KOPT-K1 (cell line): Measurements from ENCODE around the gene AQP7.
"Not testable (repeated sequence)": the region's sequence is repeated elsewhere in the genome, so short reads cannot be mapped to it uniquely, and the experiment has no call there.

Experiments used
- H3K27ac ChIP-seq: fragments of 200-600 bp; sonication (generic); 2 replicates; pipeline ENCODE4 v1.5.1; 2016; ENCODE audit warnings: antibody characterized with exemption, mild to moderate bottlenecking, low read depth, low read length; ENCODE audit not compliant: poor library complexity, severe bottlenecking
- H3K36me3 ChIP-seq: fragments of 200-600 bp; sonication (generic); 2 replicates; pipeline ENCODE4 v1.5.1; 2017; ENCODE audit warnings: antibody characterized with exemption, mild to moderate bottlenecking, low read length, moderate library complexity; ENCODE audit not compliant: insufficient read depth
- H3K9me3 ChIP-seq: fragments of 200-600 bp; sonication (generic); 2 replicates; pipeline ENCODE4 v1.5.1; 2017; ENCODE audit warnings: antibody characterized with exemption, low read length, mild to moderate bottlenecking; ENCODE audit not compliant: insufficient read depth, poor library complexity, severe bottlenecking

AQP7 gene

DNA sequence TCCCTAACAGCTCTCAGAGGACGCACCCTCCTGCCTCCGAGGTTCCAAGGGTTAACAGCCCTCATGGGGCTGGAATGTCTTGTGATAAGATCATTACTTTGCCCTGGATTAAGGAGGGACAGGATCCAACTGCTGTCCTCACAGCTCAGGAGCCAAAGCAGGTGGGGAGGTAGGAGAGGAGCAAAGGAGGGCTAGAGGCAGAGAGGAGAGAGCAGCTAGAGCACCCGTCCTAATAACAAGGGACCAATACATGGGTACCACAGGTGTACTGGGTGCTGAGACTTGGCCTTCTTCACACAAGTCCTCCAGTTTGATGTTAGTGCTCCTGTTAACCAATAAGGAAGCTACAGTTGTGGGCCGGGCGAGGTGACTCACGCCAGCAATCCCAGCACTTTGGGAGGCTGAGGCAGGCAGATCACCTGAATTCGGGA lies 9.8 kb downstream of the AQP7 start:
- not testable (repeated sequence) for H3K27ac ChIP-seq, H3K9me3 ChIP-seq, H3K36me3 ChIP-seq

DNA sequence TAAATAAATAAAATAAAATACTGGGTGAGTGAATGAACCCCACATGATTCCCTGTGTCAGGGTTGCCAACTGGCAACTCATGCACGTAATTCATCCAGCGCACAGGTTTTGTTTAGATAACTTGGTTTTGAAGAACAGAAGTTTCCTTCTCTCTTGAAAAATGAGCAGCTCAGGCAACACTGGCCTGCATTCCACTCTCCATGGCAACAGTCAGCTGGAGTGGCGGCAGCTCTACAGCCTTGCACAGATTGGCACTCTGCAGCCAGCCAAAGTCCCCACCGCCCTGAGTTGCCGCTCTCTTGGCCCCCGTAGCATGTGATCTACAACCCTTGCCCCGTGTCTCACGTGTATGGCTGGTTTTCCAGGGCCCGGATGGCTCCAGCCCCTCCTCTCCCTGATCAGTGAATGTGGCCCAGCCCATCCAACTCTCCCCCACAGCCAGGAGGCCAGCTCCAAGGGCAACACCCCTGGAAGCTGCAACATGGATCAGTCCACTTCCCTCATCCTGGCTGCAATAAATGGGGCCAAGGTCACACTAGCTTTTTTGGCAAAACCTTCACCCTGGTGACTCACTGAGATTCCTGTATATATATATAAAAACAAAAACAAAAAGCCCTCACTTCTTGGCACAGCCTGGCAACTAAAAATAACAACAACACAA lies 11.1 kb downstream of the AQP7 start:
- not testable (repeated sequence) for H3K27ac ChIP-seq, H3K36me3 ChIP-seq, H3K9me3 ChIP-seq

DNA sequence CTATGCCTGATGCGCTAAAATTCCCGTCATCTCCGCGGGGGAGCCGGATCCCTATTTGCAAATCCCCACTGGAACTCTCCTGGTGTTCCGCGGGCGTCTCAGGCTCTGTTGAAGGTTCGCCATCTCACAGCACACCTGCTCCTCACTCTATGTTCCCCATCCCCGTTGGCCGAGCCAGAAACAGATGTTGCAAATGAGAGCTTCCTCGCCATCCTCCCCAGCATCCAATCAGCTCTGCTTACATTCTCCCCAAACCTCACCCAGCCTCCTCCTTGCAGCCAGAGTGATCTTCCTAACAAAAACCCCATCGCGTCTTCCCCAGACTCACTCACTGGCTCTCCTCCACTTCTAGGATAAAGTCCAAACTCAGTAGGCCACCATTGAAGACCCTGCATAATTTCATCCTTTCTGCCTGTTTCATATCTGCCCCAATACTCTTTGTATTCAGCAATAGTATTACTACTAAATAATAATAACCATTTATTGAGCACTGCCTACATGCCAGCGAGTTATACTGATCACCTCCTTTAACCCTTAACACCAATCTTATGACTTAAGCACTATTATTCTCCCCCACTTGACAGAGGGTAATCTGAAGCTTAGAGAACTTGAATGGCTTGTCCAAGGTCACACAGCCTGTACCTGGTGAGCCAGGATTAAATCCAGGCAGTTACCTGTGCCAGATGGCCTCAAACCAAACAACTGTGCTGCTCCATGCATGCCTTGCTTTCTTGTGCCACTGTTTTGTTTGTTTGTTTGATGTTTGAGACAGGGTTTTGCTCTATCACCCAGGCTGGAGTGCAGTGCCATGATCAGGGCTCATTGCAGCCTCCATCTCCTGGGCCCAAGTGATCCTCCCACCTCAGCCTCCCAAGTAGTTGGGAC lies 14.0 kb downstream of the AQP7 start:
- Histone ChIP-seq H3K9me3 (no peaks in the 10 kb centered on the region), H3K27ac (no peak overlapping the region), H3K36me3 (no peaks in the 10 kb centered on the region)

DNA sequence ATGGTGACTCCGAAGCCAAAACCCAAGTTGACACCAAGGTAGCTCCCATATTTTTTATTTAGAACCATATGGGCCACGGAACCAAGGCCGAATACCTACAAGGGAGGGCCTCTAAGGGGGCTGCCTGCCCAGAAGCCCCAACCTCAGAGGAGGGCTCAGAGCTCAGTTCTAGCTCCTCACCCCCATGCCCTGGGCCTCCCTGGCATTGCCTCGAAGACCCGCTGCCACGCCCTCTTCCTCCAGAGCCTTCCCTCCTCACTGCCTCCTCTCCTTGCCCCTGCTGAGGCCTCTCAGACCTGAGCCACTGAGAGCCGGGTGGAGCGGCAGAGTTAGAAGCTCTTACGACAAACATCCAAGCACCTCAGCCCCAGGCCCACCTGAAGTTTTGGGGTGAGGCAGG lies 15.4 kb downstream of the AQP7 start:
- not testable (repeated sequence) for H3K27ac ChIP-seq, H3K9me3 ChIP-seq, H3K36me3 ChIP-seq

DNA sequence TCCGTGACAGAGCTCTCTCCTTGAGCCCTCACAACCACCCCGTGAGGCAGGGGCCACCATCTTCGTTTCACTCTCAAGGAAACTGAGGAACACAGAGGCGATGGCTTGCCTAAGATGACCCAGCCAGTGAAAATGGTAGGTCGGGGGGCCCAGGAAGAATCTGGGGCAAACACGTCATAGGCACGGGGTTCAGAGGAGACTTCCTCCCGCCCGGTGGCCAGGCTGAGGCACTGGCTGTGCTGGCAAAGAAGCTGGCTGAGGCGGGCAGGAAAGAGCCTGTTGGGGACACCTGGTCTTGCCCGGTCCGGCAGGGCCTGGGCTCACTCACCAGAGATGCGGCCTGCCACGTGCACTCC lies 15.7 kb downstream of the AQP7 start:
- H3K36me3 ChIP-seq, H3K9me3 ChIP-seq, H3K27ac ChIP-seq: not testable (repeated sequence)

DNA sequence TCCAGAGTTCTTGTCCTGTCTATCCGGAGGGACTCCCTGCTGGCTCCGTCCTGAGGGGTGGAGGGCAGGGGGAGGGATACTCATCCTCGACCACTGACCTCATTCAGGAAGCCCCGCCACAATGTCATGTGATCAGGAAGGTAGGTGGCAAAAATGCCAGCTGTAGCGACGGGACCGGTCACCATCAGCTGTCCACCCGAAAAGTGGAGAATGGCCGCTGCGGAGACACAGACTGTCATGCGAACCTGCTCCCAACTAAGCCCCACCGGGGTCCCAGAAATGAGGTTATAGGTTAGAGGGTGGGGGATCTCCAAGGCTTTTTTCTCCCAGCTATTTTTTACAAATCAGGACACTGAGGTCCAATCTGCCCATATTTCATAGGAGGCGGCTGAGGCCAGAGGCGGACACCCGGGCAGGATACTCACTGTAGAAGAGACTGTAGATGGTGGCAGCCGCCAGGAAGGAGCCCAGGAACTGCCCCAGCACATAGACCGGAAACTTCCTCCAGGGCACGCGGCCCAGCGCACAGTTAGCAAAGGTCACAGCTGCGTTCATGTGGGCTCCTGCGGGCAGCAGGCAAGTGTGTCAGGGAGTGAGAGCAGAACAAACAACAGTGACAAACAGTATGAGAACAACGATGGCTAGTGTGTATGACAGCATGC lies 16.3 kb downstream of the AQP7 start:
- not testable (repeated sequence) for H3K36me3 ChIP-seq, H3K27ac ChIP-seq, H3K9me3 ChIP-seq

DNA sequence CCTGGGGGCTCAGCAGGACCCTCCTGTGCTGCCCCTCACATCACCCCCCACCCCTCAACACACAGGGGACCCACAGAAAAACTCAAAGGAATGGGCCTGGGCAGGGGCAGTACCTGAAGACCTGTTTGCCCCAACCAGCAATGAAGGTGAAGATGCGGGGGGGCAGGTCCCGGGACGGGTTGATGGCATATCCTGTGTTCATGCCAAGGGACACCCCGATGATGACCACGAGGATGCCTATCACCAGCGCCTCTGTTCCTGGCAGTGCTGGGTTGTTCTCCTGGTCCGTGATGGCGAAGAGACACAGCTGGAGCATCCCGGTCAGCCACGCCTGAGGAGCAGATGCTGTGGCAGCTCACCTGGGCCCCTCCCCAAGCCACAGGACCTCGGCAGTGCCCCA lies 16.8 kb downstream of the AQP7 start:
- H3K36me3 ChIP-seq, H3K27ac ChIP-seq, H3K9me3 ChIP-seq: not testable (repeated sequence)

DNA sequence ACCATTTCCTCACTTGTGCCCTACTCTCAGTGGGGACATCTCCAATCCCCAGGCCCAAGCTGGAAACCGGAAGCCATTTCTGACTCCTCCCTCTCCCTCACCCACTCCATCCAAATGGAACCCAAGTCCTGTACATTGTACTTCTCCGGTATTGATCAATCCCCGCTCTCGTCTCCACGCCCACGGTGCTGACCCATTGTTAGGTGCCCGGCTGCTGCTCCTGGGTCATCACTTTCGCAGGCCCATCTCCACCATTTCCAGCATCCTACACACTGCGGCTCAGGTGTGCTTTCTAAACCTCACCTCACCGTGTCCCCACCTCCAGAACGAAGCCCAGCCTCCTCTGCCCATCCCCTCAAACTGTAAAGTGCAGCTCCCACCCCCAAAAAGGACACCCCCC lies 19.0 kb downstream of the AQP7 start:
- H3K27ac ChIP-seq, H3K36me3 ChIP-seq, H3K9me3 ChIP-seq: not testable (repeated sequence)

DNA sequence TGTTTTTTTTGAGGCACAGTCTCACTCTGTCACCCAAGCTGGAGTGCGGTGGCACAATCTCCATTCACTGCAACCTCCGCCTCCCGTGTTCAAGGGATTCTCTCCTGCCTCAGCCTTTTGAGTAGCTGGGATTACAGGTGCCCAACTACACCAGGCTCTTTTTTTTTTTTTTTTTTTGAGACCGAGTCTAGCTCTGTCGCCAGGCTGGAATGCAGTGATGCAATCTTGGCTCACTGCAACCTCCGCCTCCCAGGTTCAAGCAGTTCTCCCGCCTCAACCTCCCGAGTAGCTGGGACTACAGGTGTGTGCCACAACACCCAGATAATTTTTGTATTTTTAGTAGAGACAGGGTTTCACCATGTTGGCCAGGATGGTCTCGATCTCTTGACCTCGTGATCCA lies 20.0 kb downstream of the AQP7 start:
- H3K36me3 ChIP-seq, H3K9me3 ChIP-seq, H3K27ac ChIP-seq: not testable (repeated sequence)

DNA sequence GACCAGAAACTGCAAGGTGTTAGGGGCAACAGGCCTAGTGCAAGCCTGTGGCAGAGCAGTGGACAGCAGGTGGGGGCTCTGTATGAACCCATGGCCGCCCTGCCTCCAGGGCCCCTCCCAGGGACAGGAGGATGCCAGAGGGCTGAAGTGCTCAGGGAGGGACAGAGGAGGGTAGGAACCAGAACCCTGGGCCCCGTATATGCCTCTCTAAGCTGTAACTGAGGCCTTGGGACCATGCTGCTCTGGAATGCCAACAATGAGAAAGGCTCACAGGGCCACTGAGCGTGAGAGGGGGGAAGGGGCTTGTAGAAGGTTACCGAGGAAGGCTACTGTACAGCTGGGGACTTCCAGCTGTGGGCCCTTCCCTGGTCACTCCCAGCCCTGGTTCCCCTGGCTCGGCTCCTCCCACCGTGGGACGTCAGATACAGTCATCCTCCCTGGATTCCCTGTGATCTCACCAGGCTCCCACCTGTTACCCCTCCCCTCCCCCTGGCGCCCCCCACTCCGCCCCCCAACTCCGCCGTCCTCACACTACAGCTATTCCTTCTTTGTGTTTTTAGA lies 21.1 kb downstream of the AQP7 start:
- H3K36me3 ChIP-seq, result no peaks in the 10 kb centered on the region
- H3K9me3 ChIP-seq, result no peaks in the 10 kb centered on the region
- H3K27ac ChIP-seq, result no peak overlapping the region

DNA sequence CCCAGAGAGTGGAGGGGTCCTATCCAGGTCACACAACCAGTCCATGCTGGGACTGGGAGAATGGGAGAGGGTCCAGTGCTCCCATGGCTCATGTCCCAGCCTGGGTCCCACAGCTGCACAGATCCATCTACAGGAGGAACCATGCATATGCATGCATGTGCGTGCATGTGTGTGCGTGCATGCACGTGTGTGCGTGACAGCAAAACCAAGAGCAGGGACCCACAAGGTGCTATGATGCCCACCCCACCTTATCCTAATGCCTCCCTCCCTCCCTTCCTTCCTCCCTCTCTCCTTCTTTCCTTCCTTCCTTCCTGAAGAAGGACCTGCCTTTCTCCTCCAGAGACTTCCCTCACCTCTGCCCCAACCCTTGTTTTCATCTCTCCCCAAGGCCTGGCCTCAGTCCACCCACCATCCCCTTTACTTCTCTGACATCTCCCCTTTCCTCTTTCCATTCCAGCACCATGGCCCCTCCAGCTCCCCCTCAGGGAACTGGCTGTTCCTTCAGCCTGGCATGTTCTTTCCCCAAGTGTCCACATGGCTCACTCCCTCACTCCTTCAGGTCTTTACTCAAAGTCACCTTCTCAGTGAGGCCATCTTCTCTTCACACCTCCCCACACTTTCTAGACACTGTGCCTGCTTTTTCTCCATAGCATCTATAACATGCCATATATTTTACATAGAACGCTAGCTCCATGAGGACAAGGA lies 21.8 kb downstream of the AQP7 start:
- H3K36me3 ChIP-seq, result no peaks in the 10 kb centered on the region
- H3K27ac ChIP-seq, result no peak overlapping the region
- H3K9me3 ChIP-seq, result no peaks in the 10 kb centered on the region

DNA sequence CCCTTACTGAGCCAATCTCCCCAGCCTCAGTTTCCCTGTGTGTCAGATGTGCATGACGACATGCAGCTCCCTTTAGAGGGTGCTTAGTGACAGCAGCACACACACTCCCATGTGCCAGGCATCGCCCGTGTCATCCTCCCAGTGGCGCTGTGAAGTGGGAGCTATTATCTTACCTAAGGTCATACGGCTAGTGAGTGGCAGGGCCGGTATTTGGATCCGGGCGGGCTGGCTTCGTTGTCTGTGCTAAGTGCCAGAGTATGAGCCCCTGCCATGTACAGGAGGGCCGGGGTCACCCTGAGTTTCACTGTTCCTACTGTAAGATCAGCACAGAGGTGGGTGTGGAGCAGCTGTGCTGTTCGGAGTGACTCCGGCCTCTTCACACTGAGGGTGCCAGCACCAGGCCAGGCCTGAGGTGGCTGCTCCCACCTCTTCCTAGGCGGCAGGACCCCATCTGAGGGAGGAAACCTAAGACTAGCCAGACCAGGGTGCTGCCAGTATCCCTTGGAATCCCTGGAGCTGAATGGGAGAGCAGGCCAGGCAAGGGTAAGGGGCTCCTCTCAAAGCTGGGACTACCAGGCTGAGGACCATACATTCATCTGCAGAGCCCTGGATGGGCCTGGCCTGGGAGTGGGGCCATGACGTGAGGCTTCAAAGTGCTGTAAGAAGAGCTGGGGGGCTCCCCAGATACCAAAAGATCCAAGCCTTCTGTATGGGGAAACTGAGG lies 22.5 kb downstream of the AQP7 start:
- no peaks in the 10 kb centered on the region for H3K9me3 ChIP-seq
- no peak overlapping the region for H3K27ac ChIP-seq
- H3K36me3 ChIP-seq, result no peaks in the 10 kb centered on the region

DNA sequence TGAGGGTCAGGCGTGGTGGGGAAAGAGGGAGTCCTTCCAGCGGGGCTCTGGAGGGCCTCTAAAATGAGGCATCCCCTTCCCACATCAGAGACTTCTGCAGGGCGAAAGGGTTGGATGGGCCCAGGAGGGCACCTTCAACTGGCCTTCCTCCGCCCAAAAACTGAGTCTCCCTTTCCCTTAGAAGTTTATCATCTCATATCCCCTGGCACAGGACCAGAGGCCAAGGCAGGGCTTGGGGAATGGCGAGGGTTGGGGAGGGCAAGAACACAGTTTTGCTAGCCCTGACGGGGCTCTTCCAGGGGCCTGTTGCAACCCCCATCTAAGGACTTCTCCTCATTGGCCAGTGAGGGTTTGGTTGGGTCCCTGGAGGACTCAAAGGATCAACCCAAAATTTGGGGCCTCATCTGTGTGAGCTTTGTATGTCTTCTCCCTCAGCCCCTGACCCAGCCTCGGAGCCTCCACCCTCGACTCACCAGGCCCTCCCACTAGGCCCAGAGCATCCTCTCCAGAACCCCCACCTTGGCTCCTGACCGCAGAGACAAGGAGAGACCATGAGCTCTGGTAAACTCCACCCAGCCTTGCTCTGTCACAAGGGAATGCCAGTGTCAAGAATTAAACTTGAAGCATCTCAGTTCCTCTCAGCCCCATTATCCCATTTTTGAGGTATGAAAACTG lies 24.1 kb downstream of the AQP7 start:
- Histone ChIP-seq H3K9me3 (no peaks in the 10 kb centered on the region), H3K36me3 (peaks cover 4% of the 10 kb centered on the region; the same call in 1 of the 2 replicates), H3K27ac (no peak overlapping the region)

DNA sequence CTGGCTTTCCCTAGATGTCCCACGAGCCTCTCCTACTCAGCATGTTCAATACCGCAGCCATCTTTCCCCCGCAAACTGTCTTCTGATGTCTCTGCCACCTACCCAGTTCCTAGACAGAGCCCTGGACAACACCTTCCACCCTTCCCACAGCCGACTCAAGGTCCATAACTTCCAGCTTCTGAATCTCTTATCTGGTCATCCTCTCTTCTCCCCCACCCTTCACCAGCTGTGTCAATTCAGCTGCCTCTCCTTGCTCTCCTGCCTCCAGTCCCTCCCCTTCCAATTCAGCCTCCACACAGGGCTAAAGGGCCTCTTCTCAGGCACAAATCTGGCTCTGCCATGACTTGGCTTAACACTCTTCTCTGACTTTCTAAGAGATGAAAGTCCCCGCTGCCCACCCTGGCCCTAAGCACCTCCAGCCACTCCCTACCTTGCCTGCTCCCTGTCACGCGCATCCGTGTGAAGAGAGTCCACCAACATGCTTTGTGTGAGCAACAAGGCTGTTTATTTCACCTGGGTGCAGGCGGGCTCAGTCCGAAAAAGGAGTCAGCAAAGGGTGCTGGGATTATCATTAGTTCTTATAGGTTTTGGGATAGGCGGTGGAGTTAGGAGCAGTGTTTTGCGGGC lies 25.2 kb downstream of the AQP7 start:
- Histone ChIP-seq H3K27ac (no peak overlapping the region), H3K9me3 (no peaks in the 10 kb centered on the region), H3K36me3 (peaks cover 14% of the 10 kb centered on the region)
